GM19467 (cell line): ENCODE data around the gene SLC4A1AP.
"Not testable (repeated sequence)": the region's sequence is repeated elsewhere in the genome, so short reads cannot be mapped to it uniquely, and the experiment has no call there.

ENCODE experiments used
- ATAC-seq: cut with Tn5 transposase; IDR thresholded peaks from one replicate; pipeline ENCODE4 v1.9.1; 2021; ENCODE audit warnings: mild to moderate bottlenecking, moderate library complexity; ENCODE audit not compliant: unreplicated experiment

Gene SLC4A1AP

GRCh38 chr2:27652341-27652740, 11.3 kb upstream of the SLC4A1AP start:
- no peak for ATAC-seq

GRCh38 chr2:27652790-27653189, 10.9 kb upstream of the SLC4A1AP start:
- ATAC-seq: no peak

- no peak for ATAC-seq
Observed at GRCh38 chr2:27653397-27653796, 10.3 kb upstream of the SLC4A1AP start.

GRCh38 chr2:27655155-27655951, 8.3 kb upstream of the SLC4A1AP start:
- no peak for ATAC-seq

GRCh38 chr2:27661371-27661770, 2.3 kb upstream of the SLC4A1AP start:
- ATAC-seq: no peak

- no peak for ATAC-seq
Observed at GRCh38 chr2:27664154-27664574, 475 bp downstream of the SLC4A1AP start.

GRCh38 chr2:27664622-27665363, 1.1 kb downstream of the SLC4A1AP start:
- no peak for ATAC-seq

- no peak for ATAC-seq
Observed at GRCh38 chr2:27667446-27667845, 3.8 kb downstream of the SLC4A1AP start.

GRCh38 chr2:27671235-27671634, 7.5 kb downstream of the SLC4A1AP start:
- no peak for ATAC-seq

GRCh38 chr2:27672723-27673486, 9.2 kb downstream of the SLC4A1AP start:
- no peak for ATAC-seq

GRCh38 chr2:27680571-27680970, 16.9 kb downstream of the SLC4A1AP start:
- no peak for ATAC-seq

GRCh38 chr2:27681841-27682240, 18.2 kb downstream of the SLC4A1AP start:
- ATAC-seq: no peak

- ATAC-seq: not testable (repeated sequence)
Observed at GRCh38 chr2:27682334-27682771, 18.7 kb downstream of the SLC4A1AP start.

GRCh38 chr2:27683390-27684071, 19.8 kb downstream of the SLC4A1AP start:
- ATAC-seq: peak; percentile 60

- not testable (repeated sequence) for ATAC-seq
Observed at GRCh38 chr2:27685006-27685405, 21.3 kb downstream of the SLC4A1AP start.

GRCh38 chr2:27685577-27685976, 21.9 kb downstream of the SLC4A1AP start:
- ATAC-seq: no peak

GRCh38 chr2:27687232-27687631, 23.5 kb downstream of the SLC4A1AP start:
- ATAC-seq: no peak

GRCh38 chr2:27689424-27689823, 25.7 kb downstream of the SLC4A1AP start:
- no peak for ATAC-seq

- ATAC-seq: no peak
Observed at GRCh38 chr2:27690052-27690451, 26.4 kb downstream of the SLC4A1AP start.

GRCh38 chr2:27697660-27698059, 34.0 kb downstream of the SLC4A1AP start:
- no peak for ATAC-seq

GRCh38 chr2:27701676-27702075, 38.0 kb downstream of the SLC4A1AP start:
- no peak for ATAC-seq
